K562 (cell line): ENCODE data around the gene RNF126. TPM values are rescaled to one million over a fixed set of nuclear protein-coding genes. Genes with fewer than 3 reads are reported as not detected.

Experiments
- ATAC-seq: fragments of 200-7000 bp; cut with Tn5 transposase; 3 replicates; pipeline ENCODE4 v1.9.1; 2020; ENCODE audit warnings: moderate library complexity
- BruUV-seq: library from RNA; stranded (reverse); fragments of 400-500 nt; replicated peaks from 2 replicates; lab custom pipeline; 2021; lab: Mats Ljungman, UMichigan
- CTCF ChIA-PET: fragments of 300-600 bp; formaldehyde crosslinking; extraction: SDS; loops from one replicate; lab custom pipeline; 2021; ENCODE audit warnings: low intra/inter-chr PET ratio; lab: Yijun Ruan, JAX
- POLR2A ChIA-PET: fragments of 300-600, 350-650 bp; sonication (Branson Sonifier 250); formaldehyde crosslinking; extraction: SDS; loops from one replicate; lab custom pipeline; 2021; ENCODE audit warnings: antibody characterized with exemption, inconsistent platforms; lab: Yijun Ruan, JAX
- DNase-seq, 4 experiments: peaks; one replicate each; pipeline versions ENCODE4 v3.0.0 to v3.0.0-alpha.2; 2011 to 2018; ENCODE audit warnings: low spot score in 3 of 4, mixed read lengths in 3 of 4; ENCODE audit errors: extremely low read depth in 1 of 4
- FAIRE-seq: peaks from 2 replicates; lab custom pipeline; 2011; peaks lifted over from hg19 to GRCh38; lab: Jason Lieb, UNC
- H2AFZ ChIP-seq: 2 replicates; pipeline ENCODE4 v1.6.0; 2011; ENCODE audit warnings: low read depth, low read length, control low read depth, inconsistent platforms
- H3K27ac ChIP-seq: fragments of 200-600 bp; 3 replicates; pipeline ENCODE4 v1.8.0; 2011; ENCODE audit warnings: low read depth, mild to moderate bottlenecking, control low read depth, inconsistent platforms, low read length, moderate library complexity, mixed read lengths; ENCODE audit errors: extremely low read depth
- H3K27me3 ChIP-seq, 2 experiments: fragments of 300-600 bp in 1 of 2; 2 replicates in 1 of 2; 3 replicates in 1 of 2; pipeline versions ENCODE4 v1.6.0 to v1.8.0; 2011; ENCODE audit warnings: inconsistent platforms in 2 of 2, low read length in 2 of 2, mild to moderate bottlenecking in 1 of 2, mixed read lengths in 1 of 2, moderate library complexity in 1 of 2; ENCODE audit not compliant: control insufficient read depth in 2 of 2, insufficient read depth in 2 of 2
- H3K36me3 ChIP-seq: fragments of 300-600 bp; 3 replicates; pipeline ENCODE4 v1.8.0; 2011; ENCODE audit warnings: mild to moderate bottlenecking, low read length, inconsistent platforms; ENCODE audit not compliant: control insufficient read depth, insufficient read depth
- H3K4me1 ChIP-seq, 2 experiments: fragments of 200-600 bp in 1 of 2; replicated peaks in 1 of 2; 2 replicates in 1 of 2; 3 replicates in 1 of 2; pipeline versions ENCODE4 v1.5.1 to v1.8.0; 2011; ENCODE audit warnings: inconsistent platforms in 2 of 2, low read length in 2 of 2, mild to moderate bottlenecking in 1 of 2, mixed read lengths in 1 of 2, moderate library complexity in 1 of 2; ENCODE audit not compliant: control insufficient read depth in 2 of 2, insufficient read depth in 2 of 2
- H3K4me2 ChIP-seq: 2 replicates; pipeline ENCODE4 v1.6.1; 2011; ENCODE audit warnings: low read length, control low read depth, inconsistent platforms, mixed read lengths; ENCODE audit not compliant: insufficient read depth
- H3K4me3 ChIP-seq: fragments of 200-600 bp; sonication (generic), shearing (Covaris generic); 2 replicates; pipeline ENCODE4 v1.5.1; 2016; ENCODE audit warnings: control low read depth, inconsistent platforms
- H3K79me2 ChIP-seq: fragments of 200-600 bp; 3 replicates; pipeline ENCODE4 v1.8.0; 2011; ENCODE audit warnings: low read length, inconsistent platforms; ENCODE audit not compliant: control insufficient read depth, insufficient read depth
- H3K9ac ChIP-seq, 2 experiments: 2 replicates each; pipeline versions ENCODE4 v1.6.0 to v1.6.1; 2011; ENCODE audit warnings: low read depth in 2 of 2, low read length in 2 of 2, control low read depth in 1 of 2, inconsistent platforms in 1 of 2, mild to moderate bottlenecking in 1 of 2, mixed read lengths in 1 of 2; ENCODE audit not compliant: insufficient read depth in 1 of 2
- H3K9me1 ChIP-seq: one replicate; pipeline ENCODE4 v1.6.0; 2011; ENCODE audit warnings: inconsistent platforms, mild to moderate bottlenecking, low read length, moderate library complexity; ENCODE audit not compliant: control insufficient read depth, insufficient read depth
- H3K9me3 ChIP-seq: replicated peaks from 2 replicates; pipeline ENCODE4 v1.5.1; 2011; ENCODE audit warnings: low read depth, low read length, inconsistent platforms; ENCODE audit not compliant: control insufficient read depth, insufficient read depth
- H4K20me1 ChIP-seq: replicated peaks from 2 replicates; pipeline ENCODE4 v1.6.1; 2011; ENCODE audit warnings: low read length, inconsistent platforms, mixed read lengths; ENCODE audit not compliant: control insufficient read depth, insufficient read depth
- BMI1 ChIP-seq: fragments of 150-350 bp; IDR thresholded peaks from 2 replicates; pipeline ENCODE4 v1.6.1; 2014; ENCODE audit warnings: low read length
- CGGBP1 ChIP-seq: fragments of 250-450 bp; sonication (Bioruptor Pico); IDR thresholded peaks from 2 replicates; pipeline ENCODE4 v1.9.0; 2021; ENCODE audit warnings: mild to moderate bottlenecking
- DIDO1 ChIP-seq: fragments of 450-650 bp; IDR thresholded peaks from 2 replicates; pipeline ENCODE4 v1.6.1; 2016; ENCODE audit warnings: low read depth, missing biosample characterization, missing genetic modification characterization
- EP300 ChIP-seq: IDR thresholded peaks from 2 replicates; pipeline ENCODE4 v1.6.1; 2012; ENCODE audit warnings: low read length, improper control_type of control experiment
- FOXJ2 ChIP-seq: fragments of 200-800 bp; sonication (Bioruptor generic); IDR thresholded peaks from 2 replicates; pipeline ENCODE4 v1.6.1; 2016; ENCODE audit warnings: missing genetic modification characterization, missing compliant biosample characterization
- HDGF ChIP-seq: fragments of 450-650 bp; IDR thresholded peaks from 2 replicates; pipeline ENCODE4 v1.6.1; 2016
- MITF ChIP-seq: IDR thresholded peaks from 2 replicates; pipeline ENCODE4 v1.6.1; 2014; ENCODE audit warnings: antibody characterized with exemption
- PCBP2 ChIP-seq: fragments of 200-400 bp; formaldehyde crosslinking; IDR thresholded peaks from 2 replicates; pipeline ENCODE4 v1.6.1; 2018; ENCODE audit warnings: low read length, low read depth, mild to moderate bottlenecking, moderate library complexity; ENCODE audit not compliant: poor library complexity, severe bottlenecking
- SMAD2 ChIP-seq: fragments of 150-350 bp; IDR thresholded peaks from 2 replicates; pipeline ENCODE4 v1.6.1; 2014; ENCODE audit warnings: low read depth, mild to moderate bottlenecking, low read length
- SMARCB1 ChIP-seq: IDR thresholded peaks from 2 replicates; pipeline ENCODE4 v1.6.1; 2011; ENCODE audit warnings: improper control_type of control experiment, low read depth; ENCODE audit not compliant: insufficient read length
- ZKSCAN1 ChIP-seq: fragments of 150-350 bp; IDR thresholded peaks from 2 replicates; pipeline ENCODE4 v1.6.1; 2016; ENCODE audit warnings: low read depth, low read length
- ZNF133 ChIP-seq: fragments of 250-450 bp; sonication (Bioruptor Pico); IDR thresholded peaks from 2 replicates; pipeline ENCODE4 v1.4.0; 2020; ENCODE audit warnings: mild to moderate bottlenecking
- ZNF239 ChIP-seq: fragments of 250-450 bp; sonication (Bioruptor Pico); IDR thresholded peaks from 2 replicates; pipeline ENCODE4 v1.4.0; 2020; ENCODE audit warnings: mild to moderate bottlenecking
- ZNF586 ChIP-seq: fragments of 450-650 bp; formaldehyde crosslinking; conservative IDR thresholded peaks from 2 replicates; pipeline ENCODE4 v1.4.0; 2020; ENCODE audit warnings: mild to moderate bottlenecking, moderate library complexity
- WGBS: fragments of 100-300 bp; shearing (Covaris generic); methylation state at CpG from one replicate; pipeline ENCODE4 v1.1.6; 2016; ENCODE audit warnings: low coverage, mixed read lengths; ENCODE audit not compliant: insufficient coverage; ENCODE audit errors: missing lambda C conversion rate; 5-methylcytosine and 5-hydroxymethylcytosine counted together
- in situ Hi-C: fragments of 300-500 bp; cut with MboI; formaldehyde crosslinking; loops from 4 replicates; pipeline ENCODE4 v1.15.0; 2018; ENCODE audit warnings: inconsistent platforms, mixed read lengths
- intact Hi-C: fragments of 100-400 bp; cut with micrococcal nuclease; formaldehyde crosslinking; loops from 2 replicates; pipeline ENCODE4 v1.14.2; 2022
- polyA plus RNA-seq, 8 experiments: library from polyadenylated mRNA; depleted of rRNA in 4 of 8; stranded (reverse) in 5 of 8; unstranded in 3 of 8; fragments of >200 nt; fragmentation: Nextera tagmentation in 2 of 8; fragmentation: Illumina TruSeq in 1 of 8; extraction: Ambion mirVana in 2 of 8; extraction: Trizol in 1 of 8; gene quantifications; 2 replicates each; pipeline versions ENCODE4 v1.2.1 to v1.2.3, GENCODE V29; 2011 to 2014; ENCODE audit warnings: inconsistent platforms in 1 of 8, missing spikeins in 1 of 8
- total RNA-seq, 7 experiments: library from RNA; depleted of rRNA in 6 of 7; stranded (reverse); fragments of >200 nt in 6 of 7; fragmentation: Illumina TruSeq in 2 of 7; extraction: Trizol in 2 of 7; gene quantifications; 2 replicates each; pipeline versions ENCODE4 v1.2.1 to v1.2.3, GENCODE V29; 2011 to 2021; ENCODE audit warnings: low replicate concordance in 1 of 7
- TF ChIP-seq, protein P1 (sequence below): fragments of 250-450 bp; sonication (Bioruptor Pico); IDR thresholded peaks from 2 replicates; pipeline ENCODE4 v1.4.0; 2020

The RNF126 gene
- total and polyA plus RNA-seq, 9 of the 15 experiments (the other 6 are each of a cell fraction or from before 2014, with no cell fraction given): 0.27 to 101 (median 12.3) TPM

GRCh38 chr19:651991-652390 lies 11.0 kb downstream of the RNF126 start:
- no peak overlapping the region for H2AFZ ChIP-seq
- CTCF ChIA-PET: no interaction called here
- FAIRE-seq (no peak), ATAC-seq (no peak), DNase-seq (no peak)
- in situ Hi-C loops: no loop called here
- H3K9me1 ChIP-seq: no peaks in the 10 kb centered on the region
- peaks cover 0 to 29% of the 10 kb centered on the region in 2 experiments; a peak in 2 of 5 replicates for H3K4me1 ChIP-seq
- H3K36me3 ChIP-seq: peaks cover 91% of the 10 kb centered on the region; the same call in 2 of the 3 replicates
- BruUV-seq: no TSS peak
- no peak overlapping the region for H3K4me3 ChIP-seq
- POLR2A ChIA-PET: no interaction called here
- H3K4me2 ChIP-seq: no peak overlapping the region
- H3K9ac ChIP-seq: no peak overlapping the region
- H3K27me3 ChIP-seq: no peaks in the 10 kb centered on the region
- peaks cover 15% of the 10 kb centered on the region for H4K20me1 ChIP-seq
- TF ChIP-seq FOXJ2 (tag): no peak
- no peak for TF ChIP-seq ZNF239 (CRISPR knock-in tag)
- no peak for TF ChIP-seq SMARCB1
- TF ChIP-seq BMI1: no peak
- no peak for TF ChIP-seq PCBP2
- no peak for TF ChIP-seq DIDO1
- TF ChIP-seq ZNF586 (CRISPR knock-in tag): no peak
- TF ChIP-seq EP300: no peak
- TF ChIP-seq ZNF133 (CRISPR knock-in tag): no peak
- TF ChIP-seq MITF: no peak
- TF ChIP-seq, protein P1, sequence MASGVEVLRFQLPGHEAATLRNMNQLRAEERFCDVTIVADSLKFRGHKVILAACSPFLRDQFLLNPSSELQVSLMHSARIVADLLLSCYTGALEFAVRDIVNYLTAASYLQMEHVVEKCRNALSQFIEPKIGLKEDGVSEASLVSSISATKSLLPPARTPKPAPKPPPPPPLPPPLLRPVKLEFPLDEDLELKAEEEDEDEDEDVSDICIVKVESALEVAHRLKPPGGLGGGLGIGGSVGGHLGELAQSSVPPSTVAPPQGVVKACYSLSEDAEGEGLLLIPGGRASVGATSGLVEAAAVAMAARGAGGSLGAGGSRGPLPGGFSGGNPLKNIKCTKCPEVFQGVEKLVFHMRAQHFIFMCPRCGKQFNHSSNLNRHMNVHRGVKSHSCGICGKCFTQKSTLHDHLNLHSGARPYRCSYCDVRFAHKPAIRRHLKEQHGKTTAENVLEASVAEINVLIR (CRISPR knock-in tag): no peak
- TF ChIP-seq HDGF: no peak
- TF ChIP-seq CGGBP1 (CRISPR knock-in tag): no peak
- TF ChIP-seq SMAD2: no peak
- no peak for TF ChIP-seq ZKSCAN1
- WGBS: 95% methylated on average over 16 of the region's 24 CpGs
- H3K27ac ChIP-seq: no peak overlapping the region
- no peaks in the 10 kb centered on the region for H3K9me3 ChIP-seq
- intact Hi-C loops: no loop called here
- H3K79me2 ChIP-seq: peaks cover 48% of the 10 kb centered on the region
